Aorta (tissue), 5 donors: ENCODE measurements around the gene UBE2D2. TPM values are rescaled to one million over a fixed set of nuclear protein-coding genes. Genes with fewer than 3 reads are reported as not detected.

Experiments used
- ATAC-seq: fragments of 200-7000 bp; cut with Tn5 transposase; one replicate; pipeline ENCODE4 v1.9.1; 2022; ENCODE audit warnings: moderate library complexity; ENCODE audit not compliant: low FRiP score
- DNase-seq, 2 donors: peaks; one replicate each; pipeline ENCODE4 v3.0.0-alpha.2; 2020
- H3K27ac ChIP-seq, 2 donors: one replicate each; pipeline ENCODE4 v1.5.1; 2013; ENCODE audit warnings: low read length in 2 of 2, mild to moderate bottlenecking in 2 of 2, moderate library complexity in 2 of 2, control low read depth in 1 of 2, inconsistent platforms in 1 of 2, low read depth in 1 of 2
- H3K27me3 ChIP-seq, 2 donors: one replicate each; pipeline ENCODE4 v1.6.1; 2013; ENCODE audit warnings: control low read depth in 1 of 2, low read length in 1 of 2, mild to moderate bottlenecking in 1 of 2, moderate library complexity in 1 of 2; ENCODE audit not compliant: insufficient read depth in 2 of 2, control insufficient read depth in 1 of 2
- H3K36me3 ChIP-seq, 2 donors: one replicate each; pipeline ENCODE4 v1.6.1; 2013; ENCODE audit warnings: control low read depth in 1 of 2, low read length in 1 of 2, mild to moderate bottlenecking in 1 of 2; ENCODE audit not compliant: insufficient read depth in 2 of 2, control insufficient read depth in 1 of 2
- H3K4me1 ChIP-seq, 2 donors: one replicate each; pipeline ENCODE4 v1.6.1; 2013; ENCODE audit warnings: low read length in 2 of 2, control low read depth in 1 of 2, mild to moderate bottlenecking in 1 of 2, moderate library complexity in 1 of 2; ENCODE audit not compliant: insufficient read depth in 2 of 2, control insufficient read depth in 1 of 2
- H3K4me3 ChIP-seq, 2 donors: one replicate each; pipeline ENCODE4 v1.5.1; 2013; ENCODE audit warnings: low read length in 2 of 2, control low read depth in 1 of 2, mild to moderate bottlenecking in 1 of 2
- H3K9me3 ChIP-seq: one replicate; pipeline ENCODE4 v1.6.1; 2013; ENCODE audit warnings: mild to moderate bottlenecking, low read length; ENCODE audit not compliant: control insufficient read depth
- WGBS, 2 donors: extraction: QIAGEN DNeasy Blood & Tissue Kit; methylation state at CpG; one replicate each; pipeline ENCODE4 v1.1.7; 2013; 5-methylcytosine and 5-hydroxymethylcytosine counted together
- intact Hi-C, 2 donors: fragments of 100-400 bp; cut with DNase I; formaldehyde crosslinking; loops; one replicate each; pipeline versions ENCODE4 v1.14.2 to v1.15.0; 2022
- polyA plus RNA-seq, 2 donors: library from polyadenylated mRNA; stranded (reverse); fragments of 200-250 nt; gene quantifications; one replicate each; pipeline ENCODE4 v1.2.3, GENCODE V29; 2013
- total RNA-seq, 2 donors: library from RNA; stranded (reverse); fragmentation: NEBNext Ultra II Directional; extraction: Animal tissue kit (Norgen Biotek cat#: 25700); gene quantifications; one replicate each; pipeline ENCODE4 v1.2.1, GENCODE V29; 2021
- donor health status: healthy with polysubstance abuse.
- donor health status: Bipolar disorder and iron deficiency.
- donor health status: DM: no; HTN: no; CAD: no.
- donor health status: DM: no; HTN: no; CAD: no.
- donor health status: DM: yes; HTN: yes; CAD: no.

The UBE2D2 gene
- total and polyA plus RNA-seq, 4 donors: 96.8 to 116 (median 99.9) TPM

DNA sequence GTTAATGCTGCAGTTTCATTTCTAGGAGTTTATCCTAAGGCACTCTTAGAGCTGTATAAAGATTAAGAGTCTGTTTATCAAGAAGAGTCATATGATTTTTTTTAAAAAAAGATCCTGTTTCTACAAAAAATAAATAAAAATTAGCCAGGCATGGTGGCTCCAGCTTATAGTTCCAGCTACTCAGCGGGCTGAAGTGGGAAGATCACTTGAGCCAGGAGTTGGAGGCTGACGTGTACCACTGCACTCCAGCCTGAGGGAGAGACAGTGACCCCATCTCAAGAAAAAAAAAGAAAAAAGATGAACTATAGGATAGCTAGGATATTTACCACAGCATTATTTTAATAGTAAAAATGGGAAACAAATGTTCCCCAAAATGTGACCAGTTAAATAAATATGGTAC is 3.3 kb upstream of the UBE2D2 start:
- H3K9me3 ChIP-seq: no peaks in the 10 kb centered on the region
- no peak overlapping the region for H3K4me3 ChIP-seq
- no peaks in the 10 kb centered on the region for H3K27me3 ChIP-seq
- H3K4me1 ChIP-seq: no peaks in the 10 kb centered on the region
- WGBS, 2 donors: 61 to 70% methylated on average over 2 of the region's 2 CpGs
- H3K36me3 ChIP-seq: no peaks in the 10 kb centered on the region
- ATAC-seq: no peak
- intact Hi-C loops: no loop called here
- no peak overlapping the region for H3K27ac ChIP-seq
- DNase-seq: no peak

DNA sequence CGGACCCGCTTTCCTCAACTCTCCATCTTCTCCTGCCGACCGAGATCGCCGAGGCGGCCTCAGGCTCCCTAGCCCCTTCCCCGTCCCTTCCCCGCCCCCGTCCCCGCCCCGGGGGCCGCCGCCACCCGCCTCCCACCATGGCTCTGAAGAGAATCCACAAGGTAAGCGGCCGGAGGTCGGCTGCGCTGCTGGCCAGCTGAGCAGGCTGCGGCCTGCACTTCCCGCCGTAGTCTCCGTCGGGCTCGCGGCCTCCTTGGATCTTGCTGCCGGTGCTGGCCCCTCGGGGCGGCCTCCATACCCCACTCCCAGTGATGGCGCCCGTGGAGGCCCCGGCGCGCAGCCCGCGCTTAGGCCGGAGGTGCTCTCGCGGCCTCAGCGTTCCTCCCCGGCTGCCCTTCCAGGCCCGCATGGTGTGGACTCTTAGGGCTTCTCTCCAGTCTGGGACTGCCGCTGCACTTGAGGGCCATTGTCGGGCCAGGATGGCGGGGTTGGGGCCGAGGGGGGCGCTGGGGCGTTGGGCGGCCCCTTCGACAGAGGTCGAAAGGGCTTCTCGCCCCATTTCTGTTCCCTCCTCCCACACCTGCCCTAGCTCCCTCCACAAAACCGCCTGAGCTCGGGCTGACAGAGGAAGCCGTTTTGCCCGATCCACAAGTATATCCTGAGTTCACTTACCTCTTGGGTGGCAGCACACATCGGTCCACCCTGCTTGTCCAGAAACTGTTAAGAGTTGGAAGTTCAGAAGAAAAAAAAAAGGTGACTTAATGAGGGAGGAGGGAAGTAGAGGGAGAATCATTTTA is 714 bp downstream of the UBE2D2 start:
- intact Hi-C loops: loop anchor here in 1 of 2 donors (5.0 kb wide), 1 partner anchor 145 kb away; no protein-coding TSS in a partner anchor
- H3K36me3 ChIP-seq: no peaks in the 10 kb centered on the region
- no peaks in the 10 kb centered on the region for H3K4me1 ChIP-seq

DNA sequence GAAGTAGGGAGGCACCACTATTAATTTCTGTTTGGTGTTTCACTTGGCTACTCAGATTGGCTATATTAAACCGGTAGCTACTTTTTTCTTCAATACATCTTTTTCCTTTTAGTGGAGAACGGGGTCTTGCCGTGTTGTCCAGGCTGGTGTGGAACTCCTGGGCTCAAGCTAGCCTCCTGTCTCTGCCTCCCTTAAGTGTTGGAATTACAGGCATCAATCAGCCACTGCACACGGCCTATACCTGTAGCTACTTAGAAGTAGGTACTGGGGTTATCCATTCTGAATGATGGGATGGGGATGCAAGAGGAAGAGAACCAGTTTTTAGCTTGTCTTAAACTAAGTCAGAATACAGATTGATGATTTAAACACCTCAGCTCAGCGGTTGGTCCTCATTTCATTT is 1.7 kb downstream of the UBE2D2 start:
- H3K27me3 ChIP-seq: no peaks in the 10 kb centered on the region
- ATAC-seq (no peak), DNase-seq (no peak)
- WGBS, 2 donors: 16 to 21% methylated on average over 5 of the region's 5 CpGs
- no peaks in the 10 kb centered on the region for H3K36me3 ChIP-seq
- H3K4me3 ChIP-seq: peak overlapping the region; percentile 87 to 98
- H3K9me3 ChIP-seq: no peaks in the 10 kb centered on the region
- no peaks in the 10 kb centered on the region for H3K4me1 ChIP-seq
- no peak overlapping the region for H3K27ac ChIP-seq
- intact Hi-C loops: loop anchor here in 1 of 2 donors (5.0 kb wide), 1 partner anchor 146 kb away; no protein-coding TSS in a partner anchor

More for the DNA sequence above, 714 bp downstream of the UBE2D2 start:
- ATAC-seq (peak; percentile 69), DNase-seq (peak; percentile 64 to 88)
- H3K4me3 ChIP-seq: peak overlapping the region; percentile 87 to 98
- H3K9me3 ChIP-seq: no peaks in the 10 kb centered on the region
- 0% methylated on average over 40 to 57 of the region's 57 CpGs for WGBS, 2 donors
- H3K27ac ChIP-seq: peak overlapping the region; percentile 87 to 88
- H3K27me3 ChIP-seq: no peaks in the 10 kb centered on the region

- no peak for DNase-seq
- intact Hi-C loops: no loop called here
These were observed 4.5 kb downstream of the UBE2D2 start for GRCh38 chr5:139565411-139566305.

GRCh38 chr5:139566611-139567010 is 5.5 kb downstream of the UBE2D2 start:
- H3K9me3 ChIP-seq: no peaks in the 10 kb centered on the region
- H3K36me3 ChIP-seq: no peaks in the 10 kb centered on the region
- no peak overlapping the region for H3K4me3 ChIP-seq
- H3K27ac ChIP-seq: no peak overlapping the region
- H3K4me1 ChIP-seq: no peaks in the 10 kb centered on the region
- no peak for DNase-seq
- 75 to 76% methylated on average over 5 of the region's 5 CpGs for WGBS, 2 donors
- no peaks in the 10 kb centered on the region for H3K27me3 ChIP-seq
- intact Hi-C loops: no loop called here
- ATAC-seq: no peak

More at GRCh38 chr5:139565411-139566305, 4.5 kb downstream of the UBE2D2 start:
- Histone ChIP-seq H3K9me3 (no peaks in the 10 kb centered on the region), H3K27ac (no peak overlapping the region), H3K4me1 (no peaks in the 10 kb centered on the region), H3K27me3 (no peaks in the 10 kb centered on the region), H3K36me3 (no peaks in the 10 kb centered on the region), H3K4me3 (no peak overlapping the region)
- no peak for ATAC-seq
- WGBS, 2 donors: 64 to 67% methylated on average over 6 of the region's 6 CpGs

DNA sequence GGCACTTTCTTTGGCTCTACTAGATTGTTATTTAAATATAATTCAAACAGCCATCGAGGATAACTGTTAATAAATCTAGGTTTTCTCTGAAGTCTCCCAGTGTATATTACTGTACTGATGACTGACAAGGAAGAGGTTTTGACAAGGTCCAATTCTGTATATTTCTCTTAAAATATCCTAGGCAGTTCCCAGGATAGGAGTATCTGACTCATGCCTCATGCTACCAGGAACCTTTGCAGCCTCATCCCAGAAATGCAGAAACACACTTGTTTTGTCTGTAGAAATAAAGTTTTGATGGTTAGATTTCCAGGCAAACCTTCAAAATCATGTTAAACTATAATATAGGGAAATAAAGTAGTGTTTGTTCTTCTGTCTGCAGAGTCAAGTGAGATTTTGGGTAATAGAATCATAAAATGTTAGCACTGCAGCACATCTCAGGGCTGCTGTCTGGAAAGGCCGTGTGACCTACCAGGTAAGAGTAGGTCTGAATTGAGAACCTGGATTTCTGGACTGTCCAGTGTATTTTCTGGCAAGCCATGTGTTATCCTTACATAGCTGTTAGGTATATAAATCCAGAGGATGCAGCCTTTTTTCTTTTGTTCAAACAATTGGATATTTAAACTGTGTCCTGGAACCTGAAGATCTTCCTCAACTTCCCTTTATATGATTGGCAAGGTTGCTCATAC is 8.3 kb downstream of the UBE2D2 start:
- Histone ChIP-seq H3K36me3 (no peaks in the 10 kb centered on the region), H3K27ac (no peak overlapping the region), H3K27me3 (no peaks in the 10 kb centered on the region), H3K4me3 (no peak overlapping the region), H3K9me3 (no peaks in the 10 kb centered on the region), H3K4me1 (peaks cover 0 to 5% of the 10 kb centered on the region in 2 donors)
- DNase-seq: no peak
- 29 to 49% methylated on average over 2 of the region's 2 CpGs for WGBS, 2 donors
- intact Hi-C loops: no loop called here
- ATAC-seq: no peak

GRCh38 chr5:139571543-139571942 is 10.4 kb downstream of the UBE2D2 start:
- 53 to 63% methylated on average over 3 of the region's 3 CpGs for WGBS, 2 donors
- intact Hi-C loops: no loop called here
- Histone ChIP-seq H3K36me3 (no peaks in the 10 kb centered on the region), H3K9me3 (no peaks in the 10 kb centered on the region), H3K27ac (no peak overlapping the region), H3K27me3 (no peaks in the 10 kb centered on the region), H3K4me1 (peaks cover 0 to 10% of the 10 kb centered on the region in 2 donors), H3K4me3 (no peak overlapping the region)
- no peak for ATAC-seq
- no peak for DNase-seq

DNA sequence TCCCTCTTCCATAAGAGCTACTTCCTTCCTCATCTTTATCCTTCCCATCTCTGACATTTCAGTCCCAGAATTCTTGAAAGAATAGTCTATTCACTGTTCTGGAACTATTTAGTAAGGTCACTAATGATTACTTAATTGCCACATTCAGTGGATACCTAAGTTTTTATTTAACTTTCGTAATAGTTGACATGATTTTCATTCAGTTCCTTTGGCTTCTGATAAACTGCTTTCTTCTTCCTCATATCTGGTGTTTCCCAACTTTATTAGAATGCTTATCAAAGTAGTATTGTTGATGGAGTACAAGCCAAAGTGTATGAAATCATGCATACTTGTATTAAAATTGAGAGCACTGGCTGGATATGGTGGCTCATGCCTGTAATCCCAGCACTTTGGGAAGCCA is 10.8 kb downstream of the UBE2D2 start:
- H3K4me1 ChIP-seq: peaks cover 0 to 10% of the 10 kb centered on the region in 2 donors

More for the DNA sequence above, 10.8 kb downstream of the UBE2D2 start:
- Histone ChIP-seq H3K9me3 (no peaks in the 10 kb centered on the region), H3K4me3 (no peak overlapping the region), H3K27ac (no peak overlapping the region), H3K27me3 (no peaks in the 10 kb centered on the region), H3K36me3 (no peaks in the 10 kb centered on the region)
- intact Hi-C loops: no loop called here
- ATAC-seq (peak; percentile 46), DNase-seq (no peak)
- WGBS, 2 donors: 35 to 38% methylated on average over 1 of the region's 1 CpG
